HepG2 (cell line): ENCODE data around the gene ZDHHC24. TPM values are rescaled to one million over a fixed set of nuclear protein-coding genes. Genes with fewer than 3 reads are reported as not detected.

Experiments used
- ATAC-seq: fragments of 200-7000 bp; cut with Tn5 transposase; 3 replicates; pipeline ENCODE4 v1.9.1; 2020; ENCODE audit warnings: mild to moderate bottlenecking, moderate library complexity
- BruUV-seq: library from RNA; stranded (reverse); fragments of 400-500 nt; replicated peaks from 2 replicates; lab custom pipeline; 2021; lab: Mats Ljungman, UMichigan
- CTCF ChIA-PET: fragments of 300-600 bp; formaldehyde crosslinking; extraction: SDS; loops from one replicate; lab custom pipeline; 2021; ENCODE audit warnings: low total read pairs, inconsistent platforms, low intra/inter-chr PET ratio; lab: Yijun Ruan, JAX
- POLR2A ChIA-PET: fragments of 350-600 bp; sonication (Branson Sonifier 250); formaldehyde crosslinking; loops from one replicate; lab custom pipeline; 2020; ENCODE audit warnings: antibody characterized with exemption, inconsistent platforms; lab: Yijun Ruan, JAX
- DNase-seq: peaks from one replicate; pipeline ENCODE4 v3.0.0-alpha.2; 2015; ENCODE audit warnings: low spot score
- FAIRE-seq: peaks from 3 replicates; lab custom pipeline; 2011; peaks lifted over from hg19 to GRCh38; lab: Jason Lieb, UNC
- H2AFZ ChIP-seq: one replicate; pipeline ENCODE4 v1.6.1; 2011; ENCODE audit warnings: low read length, inconsistent platforms
- H3K27ac ChIP-seq: fragments of 300-600 bp; 3 replicates; pipeline ENCODE4 v1.8.0; 2011; ENCODE audit warnings: mixed run types, mild to moderate bottlenecking, mixed read lengths, low read length, inconsistent platforms; ENCODE audit not compliant: insufficient read depth; ENCODE audit errors: extremely low read length
- H3K27me3 ChIP-seq, 2 experiments: fragments of 200-600 bp in 1 of 2; 2 replicates in 1 of 2; 3 replicates in 1 of 2; pipeline versions ENCODE4 v1.6.0 to v1.8.0; 2011; ENCODE audit warnings: low read length in 2 of 2, mild to moderate bottlenecking in 2 of 2, moderate library complexity in 2 of 2, inconsistent platforms in 1 of 2; ENCODE audit not compliant: insufficient read depth in 2 of 2, control insufficient read depth in 1 of 2
- H3K36me3 ChIP-seq, 2 experiments: fragments of 200-600 bp in 1 of 2; replicated peaks in 1 of 2; 2 replicates in 1 of 2; 3 replicates in 1 of 2; pipeline versions ENCODE4 v1.5.1 to v1.8.0; 2011; ENCODE audit warnings: low read length in 2 of 2, inconsistent platforms in 1 of 2; ENCODE audit not compliant: insufficient read depth in 2 of 2, control insufficient read depth in 1 of 2
- H3K4me1 ChIP-seq: 2 replicates; pipeline ENCODE4 v1.5.1; 2012; ENCODE audit warnings: low read length, inconsistent platforms; ENCODE audit not compliant: insufficient read depth
- H3K4me2 ChIP-seq: 2 replicates; pipeline ENCODE4 v1.6.0; 2011; ENCODE audit warnings: low read depth, low read length, inconsistent platforms
- H3K4me3 ChIP-seq, 3 experiments: fragments of 200-600 bp in 1 of 3; sonication (generic), shearing (Covaris generic) in 1 of 3; replicated peaks in 1 of 3; 2 replicates each; pipeline ENCODE4 v1.5.1; 2011 to 2016; ENCODE audit warnings: low read length in 3 of 3, inconsistent platforms in 2 of 3, low read depth in 2 of 3, mild to moderate bottlenecking in 2 of 3, control low read depth in 1 of 3, mixed read lengths in 1 of 3; ENCODE audit not compliant: insufficient read depth in 1 of 3
- H3K79me2 ChIP-seq: one replicate; pipeline ENCODE4 v1.6.1; 2011; ENCODE audit warnings: low read length, inconsistent platforms; ENCODE audit not compliant: insufficient read depth
- H3K9ac ChIP-seq: 2 replicates; pipeline ENCODE4 v1.6.0; 2011; ENCODE audit warnings: mild to moderate bottlenecking, low read depth, low read length, inconsistent platforms; ENCODE audit not compliant: insufficient read depth
- H3K9me3 ChIP-seq: 2 replicates; pipeline ENCODE4 v1.5.1; 2012; ENCODE audit warnings: mild to moderate bottlenecking, low read length
- H4K20me1 ChIP-seq: 2 replicates; pipeline ENCODE4 v1.6.0; 2011; ENCODE audit warnings: inconsistent platforms, mild to moderate bottlenecking, low read length, moderate library complexity; ENCODE audit not compliant: insufficient read depth
- ZNF331 ChIP-seq: sonication (generic); formaldehyde crosslinking; IDR thresholded peaks from 2 replicates; pipeline ENCODE4 v1.4.0; 2020; ENCODE audit warnings: missing genetic modification reagents
- WGBS: methylation state at CpG from one replicate; pipeline ENCODE4 v1.1.6; 2017; ENCODE audit warnings: low lambda C conversion rate; 5-methylcytosine and 5-hydroxymethylcytosine counted together
- in situ Hi-C: cut with HindIII; loops from 2 replicates; pipeline ENCODE4 v1.10.0; 2017; ENCODE audit warnings: low pct_unique_long_range_greater_than_20kb; ENCODE audit not compliant: extremely low pct_ligation_motif_present
- intact Hi-C: fragments of 100-400 bp; cut with micrococcal nuclease; formaldehyde crosslinking; loops from one replicate; pipeline ENCODE4 v1.10.0; 2022; ENCODE audit not compliant: unreplicated experiment
- polyA plus RNA-seq, 8 experiments: library from polyadenylated mRNA; depleted of rRNA in 3 of 8; stranded (reverse) in 7 of 8; unstranded in 1 of 8; fragments of >200 nt; fragmentation: Illumina TruSeq in 4 of 8; extraction: Trizol in 4 of 8; gene quantifications; 2 replicates each; pipeline versions ENCODE4 v1.2.1 to v1.2.3, GENCODE V29; 2011 to 2016; ENCODE audit warnings: low read depth in 4 of 8, missing spikeins in 1 of 8, mixed read lengths in 1 of 8; ENCODE audit not compliant: insufficient read depth in 1 of 8
- total RNA-seq, 5 experiments: library from RNA; depleted of rRNA; stranded (reverse); fragments of >200 nt; fragmentation: Illumina TruSeq; extraction: Trizol; gene quantifications; 2 replicates each; pipeline ENCODE4 v1.2.3, GENCODE V29; 2016; ENCODE audit warnings: low read depth in 1 of 5
- TF ChIP-seq, protein P1 (sequence below): IDR thresholded peaks from 2 replicates; pipeline ENCODE4 v1.6.1; 2016; ENCODE audit warnings: low read depth, control low read depth
- TF ChIP-seq, protein P2 (sequence below): sonication (generic); formaldehyde crosslinking; conservative IDR thresholded peaks from 2 replicates; pipeline ENCODE4 v1.5.0; 2020; ENCODE audit warnings: missing genetic modification reagents
- TF ChIP-seq, protein P3 (sequence below), 2 experiments: sonication (generic) in 1 of 2; formaldehyde crosslinking in 1 of 2; IDR thresholded peaks; 2 replicates each; pipeline versions ENCODE4 v1.4.0 to v1.6.1; 2016 to 2020; ENCODE audit warnings: borderline replicate concordance in 1 of 2, low read depth in 1 of 2, mild to moderate bottlenecking in 1 of 2, missing genetic modification reagents in 1 of 2
- TF ChIP-seq, protein P4 (sequence below): sonication (generic); formaldehyde crosslinking; IDR thresholded peaks from 2 replicates; pipeline ENCODE4 v1.8.0; 2022; ENCODE audit warnings: mild to moderate bottlenecking, missing genetic modification reagents, moderate library complexity
- TF ChIP-seq, protein P5 (sequence below): sonication (generic); formaldehyde crosslinking; IDR thresholded peaks from 2 replicates; pipeline ENCODE4 v1.5.0; 2020; ENCODE audit warnings: mild to moderate bottlenecking, missing genetic modification reagents
- TF ChIP-seq, protein P6 (sequence below): sonication (generic); formaldehyde crosslinking; IDR thresholded peaks from 2 replicates; pipeline ENCODE4 v1.5.0; 2020; ENCODE audit warnings: missing genetic modification reagents, mild to moderate bottlenecking, borderline replicate concordance
- TF ChIP-seq, protein P7 (sequence below): sonication (generic); formaldehyde crosslinking; IDR thresholded peaks from 2 replicates; pipeline ENCODE4 v1.4.0; 2020; ENCODE audit warnings: missing genetic modification reagents

The ZDHHC24 gene
- total and polyA plus RNA-seq, 2 of the 13 experiments (the other 11 are each of a cell fraction or from before 2014, with no cell fraction given) = 4.3 TPM

DNA sequence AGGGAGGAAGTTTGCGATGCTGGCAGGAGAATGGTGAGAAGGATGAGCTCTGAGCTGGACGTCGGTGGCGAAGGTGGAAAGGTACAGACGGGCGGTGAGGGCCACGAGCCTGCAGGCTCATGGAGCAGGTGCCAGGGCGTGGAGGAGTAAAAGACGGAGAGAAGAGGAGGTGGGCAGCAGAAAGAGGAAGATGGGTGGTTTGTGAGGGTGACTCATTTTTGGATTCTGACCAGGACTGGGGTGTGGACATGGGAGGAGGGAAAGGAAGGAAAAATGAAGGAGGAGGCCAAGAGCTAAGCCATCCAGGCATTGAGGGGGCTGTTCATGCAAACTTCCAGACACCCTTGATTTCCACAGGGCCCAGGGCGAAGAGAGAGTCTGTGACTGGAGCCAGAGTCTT is 3.5 kb downstream of the ZDHHC24 start:
- CTCF ChIA-PET = no interaction called here
- Histone ChIP-seq H3K4me3 (no peak overlapping the region), H3K36me3 (no peaks in the 10 kb centered on the region), H3K9ac (no peak overlapping the region), H3K4me1 (peaks cover 19% of the 10 kb centered on the region), H4K20me1 (no peaks in the 10 kb centered on the region), H3K79me2 (no peaks in the 10 kb centered on the region), H3K27me3 (no peaks in the 10 kb centered on the region; a peak in 3 of 5 replicates), H3K4me2 (no peak overlapping the region), H3K27ac (no peak overlapping the region), H3K9me3 (no peaks in the 10 kb centered on the region), H2AFZ (no peak overlapping the region)
- POLR2A ChIA-PET = no interaction called here
- intact Hi-C loops = no loop called here
- DNase-seq (no peak), ATAC-seq (no peak), FAIRE-seq (no peak)
- in situ Hi-C loops = no loop called here
- BruUV-seq = no TSS peak
- 95% methylated on average over 10 of the region's 10 CpGs for WGBS
- TF ChIP-seq, protein P1, sequence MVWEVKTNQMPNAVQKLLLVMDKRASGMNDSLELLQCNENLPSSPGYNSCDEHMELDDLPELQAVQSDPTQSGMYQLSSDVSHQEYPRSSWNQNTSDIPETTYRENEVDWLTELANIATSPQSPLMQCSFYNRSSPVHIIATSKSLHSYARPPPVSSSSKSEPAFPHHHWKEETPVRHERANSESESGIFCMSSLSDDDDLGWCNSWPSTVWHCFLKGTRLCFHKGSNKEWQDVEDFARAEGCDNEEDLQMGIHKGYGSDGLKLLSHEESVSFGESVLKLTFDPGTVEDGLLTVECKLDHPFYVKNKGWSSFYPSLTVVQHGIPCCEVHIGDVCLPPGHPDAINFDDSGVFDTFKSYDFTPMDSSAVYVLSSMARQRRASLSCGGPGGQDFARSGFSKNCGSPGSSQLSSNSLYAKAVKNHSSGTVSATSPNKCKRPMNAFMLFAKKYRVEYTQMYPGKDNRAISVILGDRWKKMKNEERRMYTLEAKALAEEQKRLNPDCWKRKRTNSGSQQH = no peak
- no peak for TF ChIP-seq ZNF331 (CRISPR knock-in tag)
- TF ChIP-seq, protein P2, sequence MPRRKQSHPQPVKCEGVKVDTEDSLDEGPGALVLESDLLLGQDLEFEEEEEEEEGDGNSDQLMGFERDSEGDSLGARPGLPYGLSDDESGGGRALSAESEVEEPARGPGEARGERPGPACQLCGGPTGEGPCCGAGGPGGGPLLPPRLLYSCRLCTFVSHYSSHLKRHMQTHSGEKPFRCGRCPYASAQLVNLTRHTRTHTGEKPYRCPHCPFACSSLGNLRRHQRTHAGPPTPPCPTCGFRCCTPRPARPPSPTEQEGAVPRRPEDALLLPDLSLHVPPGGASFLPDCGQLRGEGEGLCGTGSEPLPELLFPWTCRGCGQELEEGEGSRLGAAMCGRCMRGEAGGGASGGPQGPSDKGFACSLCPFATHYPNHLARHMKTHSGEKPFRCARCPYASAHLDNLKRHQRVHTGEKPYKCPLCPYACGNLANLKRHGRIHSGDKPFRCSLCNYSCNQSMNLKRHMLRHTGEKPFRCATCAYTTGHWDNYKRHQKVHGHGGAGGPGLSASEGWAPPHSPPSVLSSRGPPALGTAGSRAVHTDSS (CRISPR knock-in tag) = no peak
- TF ChIP-seq, protein P3, sequence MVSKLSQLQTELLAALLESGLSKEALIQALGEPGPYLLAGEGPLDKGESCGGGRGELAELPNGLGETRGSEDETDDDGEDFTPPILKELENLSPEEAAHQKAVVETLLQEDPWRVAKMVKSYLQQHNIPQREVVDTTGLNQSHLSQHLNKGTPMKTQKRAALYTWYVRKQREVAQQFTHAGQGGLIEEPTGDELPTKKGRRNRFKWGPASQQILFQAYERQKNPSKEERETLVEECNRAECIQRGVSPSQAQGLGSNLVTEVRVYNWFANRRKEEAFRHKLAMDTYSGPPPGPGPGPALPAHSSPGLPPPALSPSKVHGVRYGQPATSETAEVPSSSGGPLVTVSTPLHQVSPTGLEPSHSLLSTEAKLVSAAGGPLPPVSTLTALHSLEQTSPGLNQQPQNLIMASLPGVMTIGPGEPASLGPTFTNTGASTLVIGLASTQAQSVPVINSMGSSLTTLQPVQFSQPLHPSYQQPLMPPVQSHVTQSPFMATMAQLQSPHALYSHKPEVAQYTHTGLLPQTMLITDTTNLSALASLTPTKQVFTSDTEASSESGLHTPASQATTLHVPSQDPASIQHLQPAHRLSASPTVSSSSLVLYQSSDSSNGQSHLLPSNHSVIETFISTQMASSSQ (IDR thresholded peaks at IDR 0.05; ENCODE audit: low read depth) = no peak
- TF ChIP-seq, protein P3 (CRISPR knock-in tag; IDR thresholded peaks at IDR 0.05; ENCODE audit: borderline replicate concordance) = no peak
- TF ChIP-seq, protein P4, sequence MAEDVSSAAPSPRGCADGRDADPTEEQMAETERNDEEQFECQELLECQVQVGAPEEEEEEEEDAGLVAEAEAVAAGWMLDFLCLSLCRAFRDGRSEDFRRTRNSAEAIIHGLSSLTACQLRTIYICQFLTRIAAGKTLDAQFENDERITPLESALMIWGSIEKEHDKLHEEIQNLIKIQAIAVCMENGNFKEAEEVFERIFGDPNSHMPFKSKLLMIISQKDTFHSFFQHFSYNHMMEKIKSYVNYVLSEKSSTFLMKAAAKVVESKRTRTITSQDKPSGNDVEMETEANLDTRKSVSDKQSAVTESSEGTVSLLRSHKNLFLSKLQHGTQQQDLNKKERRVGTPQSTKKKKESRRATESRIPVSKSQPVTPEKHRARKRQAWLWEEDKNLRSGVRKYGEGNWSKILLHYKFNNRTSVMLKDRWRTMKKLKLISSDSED = no peak
- TF ChIP-seq, protein P5, sequence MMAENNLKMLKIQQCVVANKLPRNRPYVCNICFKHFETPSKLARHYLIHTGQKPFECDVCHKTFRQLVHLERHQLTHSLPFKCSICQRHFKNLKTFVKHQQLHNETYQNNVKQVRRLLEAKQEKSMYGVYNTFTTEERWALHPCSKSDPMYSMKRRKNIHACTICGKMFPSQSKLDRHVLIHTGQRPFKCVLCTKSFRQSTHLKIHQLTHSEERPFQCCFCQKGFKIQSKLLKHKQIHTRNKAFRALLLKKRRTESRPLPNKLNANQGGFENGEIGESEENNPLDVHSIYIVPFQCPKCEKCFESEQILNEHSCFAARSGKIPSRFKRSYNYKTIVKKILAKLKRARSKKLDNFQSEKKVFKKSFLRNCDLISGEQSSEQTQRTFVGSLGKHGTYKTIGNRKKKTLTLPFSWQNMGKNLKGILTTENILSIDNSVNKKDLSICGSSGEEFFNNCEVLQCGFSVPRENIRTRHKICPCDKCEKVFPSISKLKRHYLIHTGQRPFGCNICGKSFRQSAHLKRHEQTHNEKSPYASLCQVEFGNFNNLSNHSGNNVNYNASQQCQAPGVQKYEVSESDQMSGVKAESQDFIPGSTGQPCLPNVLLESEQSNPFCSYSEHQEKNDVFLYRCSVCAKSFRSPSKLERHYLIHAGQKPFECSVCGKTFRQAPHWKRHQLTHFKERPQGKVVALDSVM = no peak
- TF ChIP-seq, protein P6, sequence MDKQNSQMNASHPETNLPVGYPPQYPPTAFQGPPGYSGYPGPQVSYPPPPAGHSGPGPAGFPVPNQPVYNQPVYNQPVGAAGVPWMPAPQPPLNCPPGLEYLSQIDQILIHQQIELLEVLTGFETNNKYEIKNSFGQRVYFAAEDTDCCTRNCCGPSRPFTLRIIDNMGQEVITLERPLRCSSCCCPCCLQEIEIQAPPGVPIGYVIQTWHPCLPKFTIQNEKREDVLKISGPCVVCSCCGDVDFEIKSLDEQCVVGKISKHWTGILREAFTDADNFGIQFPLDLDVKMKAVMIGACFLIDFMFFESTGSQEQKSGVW = no peak
- TF ChIP-seq, protein P7, sequence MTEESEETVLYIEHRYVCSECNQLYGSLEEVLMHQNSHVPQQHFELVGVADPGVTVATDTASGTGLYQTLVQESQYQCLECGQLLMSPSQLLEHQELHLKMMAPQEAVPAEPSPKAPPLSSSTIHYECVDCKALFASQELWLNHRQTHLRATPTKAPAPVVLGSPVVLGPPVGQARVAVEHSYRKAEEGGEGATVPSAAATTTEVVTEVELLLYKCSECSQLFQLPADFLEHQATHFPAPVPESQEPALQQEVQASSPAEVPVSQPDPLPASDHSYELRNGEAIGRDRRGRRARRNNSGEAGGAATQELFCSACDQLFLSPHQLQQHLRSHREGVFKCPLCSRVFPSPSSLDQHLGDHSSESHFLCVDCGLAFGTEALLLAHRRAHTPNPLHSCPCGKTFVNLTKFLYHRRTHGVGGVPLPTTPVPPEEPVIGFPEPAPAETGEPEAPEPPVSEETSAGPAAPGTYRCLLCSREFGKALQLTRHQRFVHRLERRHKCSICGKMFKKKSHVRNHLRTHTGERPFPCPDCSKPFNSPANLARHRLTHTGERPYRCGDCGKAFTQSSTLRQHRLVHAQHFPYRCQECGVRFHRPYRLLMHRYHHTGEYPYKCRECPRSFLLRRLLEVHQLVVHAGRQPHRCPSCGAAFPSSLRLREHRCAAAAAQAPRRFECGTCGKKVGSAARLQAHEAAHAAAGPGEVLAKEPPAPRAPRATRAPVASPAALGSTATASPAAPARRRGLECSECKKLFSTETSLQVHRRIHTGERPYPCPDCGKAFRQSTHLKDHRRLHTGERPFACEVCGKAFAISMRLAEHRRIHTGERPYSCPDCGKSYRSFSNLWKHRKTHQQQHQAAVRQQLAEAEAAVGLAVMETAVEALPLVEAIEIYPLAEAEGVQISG (CRISPR knock-in tag) = no peak
